Mononuclear cell (primary cell): Measurements from ENCODE around the gene LILRB5. TPM values are rescaled to one million over a fixed set of nuclear protein-coding genes. Genes with fewer than 3 reads are reported as not detected.
"Not testable (repeated sequence)": the region's sequence is repeated elsewhere in the genome, so short reads cannot be mapped to it uniquely, and the experiment has no call there.

Experiments used
- H3K27me3 ChIP-seq: 2 replicates; pipeline ENCODE4 v1.6.0; 2011; ENCODE audit warnings: low read length, control low read depth; ENCODE audit not compliant: insufficient read depth
- H3K4me1 ChIP-seq: 2 replicates; pipeline ENCODE4 v1.5.1; 2011; ENCODE audit warnings: mild to moderate bottlenecking, low read length, control low read depth; ENCODE audit not compliant: insufficient read depth
- H3K4me3 ChIP-seq: 2 replicates; pipeline ENCODE4 v1.5.1; 2011; ENCODE audit warnings: mild to moderate bottlenecking, low read length, moderate library complexity
- H3K9me3 ChIP-seq: 2 replicates; pipeline ENCODE4 v1.5.1; 2011; ENCODE audit warnings: low read depth, mild to moderate bottlenecking, control low read depth, low read length
- total RNA-seq: library from RNA; depleted of rRNA; stranded (reverse); fragments of >200 nt; gene quantifications from one replicate; pipeline ENCODE4 v1.2.3, GENCODE V29; 2012

LILRB5 gene
- total RNA-seq, 1 donor, result 0.10 TPM

- H3K4me3 ChIP-seq, H3K27me3 ChIP-seq, H3K9me3 ChIP-seq: not testable (repeated sequence)
- peaks cover 12% of the 10 kb centered on the region for H3K4me1 ChIP-seq
These were observed 17.3 kb downstream of the LILRB5 start for GRCh38 chr19:54239491-54240371.

- Histone ChIP-seq H3K4me3 (no peak overlapping the region), H3K4me1 (peaks cover 20% of the 10 kb centered on the region), H3K9me3 (no peaks in the 10 kb centered on the region), H3K27me3 (no peaks in the 10 kb centered on the region)
These were observed 23.1 kb downstream of the LILRB5 start for GRCh38 chr19:54233941-54234340.

- Histone ChIP-seq H3K4me1 (peaks cover 15% of the 10 kb centered on the region), H3K4me3 (no peak overlapping the region), H3K9me3 (no peaks in the 10 kb centered on the region), H3K27me3 (no peaks in the 10 kb centered on the region)
These were observed 25.8 kb downstream of the LILRB5 start for GRCh38 chr19:54231077-54231931.

GRCh38 chr19:54230031-54230430 lies 27.0 kb downstream of the LILRB5 start:
- no peaks in the 10 kb centered on the region for H3K9me3 ChIP-seq
- H3K4me3 ChIP-seq, result no peak overlapping the region
- H3K4me1 ChIP-seq, result peaks cover 15% of the 10 kb centered on the region
- no peaks in the 10 kb centered on the region for H3K27me3 ChIP-seq

GRCh38 chr19:54229146-54229545 lies 27.9 kb downstream of the LILRB5 start:
- no peaks in the 10 kb centered on the region for H3K27me3 ChIP-seq
- H3K4me1 ChIP-seq, result peaks cover 8% of the 10 kb centered on the region
- H3K9me3 ChIP-seq, result no peaks in the 10 kb centered on the region
- no peak overlapping the region for H3K4me3 ChIP-seq

- not testable (repeated sequence) for H3K4me3 ChIP-seq, H3K27me3 ChIP-seq, H3K9me3 ChIP-seq
- peaks cover 22% of the 10 kb centered on the region for H3K4me1 ChIP-seq
These were observed 32.5 kb downstream of the LILRB5 start for GRCh38 chr19:54224619-54225018.

- peaks cover 22% of the 10 kb centered on the region for H3K4me1 ChIP-seq
- H3K27me3 ChIP-seq, H3K4me3 ChIP-seq, H3K9me3 ChIP-seq: not testable (repeated sequence)
These were observed 33.2 kb downstream of the LILRB5 start for GRCh38 chr19:54223937-54224281.

- H3K4me1 ChIP-seq, result peaks cover 22% of the 10 kb centered on the region
- H3K9me3 ChIP-seq, H3K27me3 ChIP-seq, H3K4me3 ChIP-seq: not testable (repeated sequence)
These were observed 33.7 kb downstream of the LILRB5 start for GRCh38 chr19:54223277-54223936.

GRCh38 chr19:54222474-54223276 lies 34.4 kb downstream of the LILRB5 start, which contains the start of gene LILRB3:
Gene LILRB3 (minus strand): TSS chr19:54223007. CDS start chr19:54222976, 31 bp downstream.
- H3K27me3 ChIP-seq, H3K9me3 ChIP-seq: not testable (repeated sequence)
- Histone ChIP-seq H3K4me3 (peak within 1 kb of the TSS; percentile 46), H3K4me1 (peaks cover 22% of the 10 kb centered on the region)

GRCh38 chr19:54221947-54222346 lies 35.1 kb downstream of the LILRB5 start:
- Histone ChIP-seq H3K4me3 (peak overlapping the region; percentile 46), H3K4me1 (peaks cover 22% of the 10 kb centered on the region)
- H3K27me3 ChIP-seq, H3K9me3 ChIP-seq: not testable (repeated sequence)

GRCh38 chr19:54219702-54220101 lies 37.4 kb downstream of the LILRB5 start:
- not testable (repeated sequence) for H3K4me3 ChIP-seq, H3K9me3 ChIP-seq, H3K27me3 ChIP-seq
- H3K4me1 ChIP-seq, result peaks cover 22% of the 10 kb centered on the region

- Histone ChIP-seq H3K4me1 (peaks cover 22% of the 10 kb centered on the region), H3K9me3 (no peaks in the 10 kb centered on the region), H3K4me3 (no peak overlapping the region), H3K27me3 (no peaks in the 10 kb centered on the region)
These were observed 38.0 kb downstream of the LILRB5 start for GRCh38 chr19:54218960-54219661.

GRCh38 chr19:54218259-54218658 lies 38.8 kb downstream of the LILRB5 start:
- no peak overlapping the region for H3K4me3 ChIP-seq
- H3K4me1 ChIP-seq, result peaks cover 14% of the 10 kb centered on the region
- H3K9me3 ChIP-seq, result no peaks in the 10 kb centered on the region
- no peaks in the 10 kb centered on the region for H3K27me3 ChIP-seq
